Activated naive CD8-positive, alpha-beta T cell treated with anti-CD3 and anti-CD28 coated beads, Interleukin-2, amount 50 U/mL, for 24 hours (primary cell): ENCODE measurements around the gene PRKD3.
"Not testable (repeated sequence)": the region's sequence is repeated elsewhere in the genome, so short reads cannot be mapped to it uniquely, and the experiment has no call there.

Experiments
- ATAC-seq: fragments of 150-1000 bp; cut with Tn5 transposase; one replicate; pipeline ENCODE4 v1.10.0; 2021
- DNase-seq: peaks from one replicate; pipeline ENCODE4 v3.0.0; 2021
- H3K27ac Mint-ChIP-seq: one replicate; pipeline ENCODE4 v1.8.0; 2021; ENCODE audit warnings: mild to moderate bottlenecking, mixed read lengths
- H3K27me3 Mint-ChIP-seq: one replicate; pipeline ENCODE4 v1.8.0; 2021; ENCODE audit warnings: mixed read lengths
- H3K36me3 Mint-ChIP-seq: one replicate; pipeline ENCODE4 v1.8.0; 2021; ENCODE audit warnings: low read depth, mixed read lengths
- H3K4me1 Mint-ChIP-seq: one replicate; pipeline ENCODE4 v1.8.0; 2021; ENCODE audit warnings: mixed read lengths
- H3K4me3 Mint-ChIP-seq: one replicate; pipeline ENCODE4 v1.8.0; 2021; ENCODE audit warnings: mild to moderate bottlenecking, moderate library complexity, mixed read lengths
- H3K9me3 Mint-ChIP-seq: one replicate; pipeline ENCODE4 v1.8.0; 2021; ENCODE audit warnings: mixed read lengths

The PRKD3 gene

GRCh38 chr2:37306024-37306423 is 18.6 kb downstream of the PRKD3 start:
- H3K9me3 Mint-ChIP-seq, result peaks cover 6% of the 10 kb centered on the region
- H3K27me3 Mint-ChIP-seq, result no peaks in the 10 kb centered on the region
- peaks cover 30% of the 10 kb centered on the region for H3K4me1 Mint-ChIP-seq
- H3K27ac Mint-ChIP-seq, result no peak overlapping the region
- peaks cover 18% of the 10 kb centered on the region for H3K36me3 Mint-ChIP-seq
- H3K4me3 Mint-ChIP-seq, result no peak overlapping the region
- no peak for DNase-seq
- no peak for ATAC-seq

GRCh38 chr2:37302701-37303252 is 21.9 kb downstream of the PRKD3 start:
- Mint-ChIP-seq H3K9me3 (peaks cover 6% of the 10 kb centered on the region), H3K4me1 (peaks cover 33% of the 10 kb centered on the region), H3K27me3 (no peaks in the 10 kb centered on the region), H3K4me3 (no peak overlapping the region), H3K36me3 (peaks cover 29% of the 10 kb centered on the region), H3K27ac (no peak overlapping the region)
- no peak for ATAC-seq
- no peak for DNase-seq

GRCh38 chr2:37301408-37301807 is 23.2 kb downstream of the PRKD3 start:
- Mint-ChIP-seq H3K4me1 (peaks cover 34% of the 10 kb centered on the region), H3K36me3 (peaks cover 29% of the 10 kb centered on the region), H3K4me3 (no peak overlapping the region), H3K9me3 (peaks cover 6% of the 10 kb centered on the region), H3K27ac (no peak overlapping the region), H3K27me3 (no peaks in the 10 kb centered on the region)
- DNase-seq (no peak), ATAC-seq (no peak)

- H3K4me3 Mint-ChIP-seq, result no peak overlapping the region
- peaks cover 29% of the 10 kb centered on the region for H3K36me3 Mint-ChIP-seq
- H3K27me3 Mint-ChIP-seq, result no peaks in the 10 kb centered on the region
- DNase-seq, result no peak
- ATAC-seq, result no peak
- peaks cover 6% of the 10 kb centered on the region for H3K9me3 Mint-ChIP-seq
- H3K27ac Mint-ChIP-seq, result no peak overlapping the region
- peaks cover 31% of the 10 kb centered on the region for H3K4me1 Mint-ChIP-seq
Measured at GRCh38 chr2:37300578-37300977, 24.1 kb downstream of the PRKD3 start.

GRCh38 chr2:37300146-37300545 is 24.5 kb downstream of the PRKD3 start:
- ATAC-seq (no peak), DNase-seq (no peak)
- no peak overlapping the region for H3K4me3 Mint-ChIP-seq
- peaks cover 6% of the 10 kb centered on the region for H3K9me3 Mint-ChIP-seq
- peaks cover 29% of the 10 kb centered on the region for H3K4me1 Mint-ChIP-seq
- H3K27me3 Mint-ChIP-seq, result no peaks in the 10 kb centered on the region
- H3K36me3 Mint-ChIP-seq, result peaks cover 29% of the 10 kb centered on the region
- H3K27ac Mint-ChIP-seq, result no peak overlapping the region

- H3K4me1 Mint-ChIP-seq, result peaks cover 29% of the 10 kb centered on the region
Measured at GRCh38 chr2:37297632-37298031, 27.0 kb downstream of the PRKD3 start.

GRCh38 chr2:37295469-37296073 is 29.1 kb downstream of the PRKD3 start:
- Mint-ChIP-seq H3K27ac (no peak overlapping the region), H3K36me3 (peaks cover 24% of the 10 kb centered on the region), H3K4me1 (peaks cover 20% of the 10 kb centered on the region), H3K27me3 (no peaks in the 10 kb centered on the region), H3K9me3 (no peaks in the 10 kb centered on the region), H3K4me3 (no peak overlapping the region)
- ATAC-seq (no peak), DNase-seq (no peak)

More at GRCh38 chr2:37297632-37298031, 27.0 kb downstream of the PRKD3 start:
- Mint-ChIP-seq H3K4me3 (no peak overlapping the region), H3K9me3 (peaks cover under 1% of the 10 kb centered on the region), H3K27ac (no peak overlapping the region), H3K27me3 (no peaks in the 10 kb centered on the region), H3K36me3 (peaks cover 18% of the 10 kb centered on the region)
- DNase-seq (no peak), ATAC-seq (peak; percentile 24)

GRCh38 chr2:37294858-37295257 is 29.8 kb downstream of the PRKD3 start:
- H3K4me1 Mint-ChIP-seq, result peaks cover 15% of the 10 kb centered on the region
- not testable (repeated sequence) for H3K27ac Mint-ChIP-seq, H3K9me3 Mint-ChIP-seq, ATAC-seq, DNase-seq, H3K27me3 Mint-ChIP-seq, H3K4me3 Mint-ChIP-seq
- peaks cover 22% of the 10 kb centered on the region for H3K36me3 Mint-ChIP-seq

- Mint-ChIP-seq H3K4me3 (no peak overlapping the region), H3K36me3 (peaks cover 26% of the 10 kb centered on the region), H3K4me1 (peaks cover 6% of the 10 kb centered on the region), H3K27ac (no peak overlapping the region), H3K27me3 (no peaks in the 10 kb centered on the region), H3K9me3 (no peaks in the 10 kb centered on the region)
- ATAC-seq, result no peak
- no peak for DNase-seq
Measured at GRCh38 chr2:37291680-37292079, 33.0 kb downstream of the PRKD3 start.

- no peak for DNase-seq
- H3K27ac Mint-ChIP-seq, result no peak overlapping the region
- H3K9me3 Mint-ChIP-seq, result no peaks in the 10 kb centered on the region
- H3K27me3 Mint-ChIP-seq, result no peaks in the 10 kb centered on the region
- peak; percentile 71 for ATAC-seq
- H3K4me3 Mint-ChIP-seq, result no peak overlapping the region
- peaks cover 33% of the 10 kb centered on the region for H3K36me3 Mint-ChIP-seq
- peaks cover 3% of the 10 kb centered on the region for H3K4me1 Mint-ChIP-seq
Measured at GRCh38 chr2:37287966-37288365, 36.7 kb downstream of the PRKD3 start.

GRCh38 chr2:37284381-37284780 is 40.3 kb downstream of the PRKD3 start:
- Mint-ChIP-seq H3K27me3 (no peaks in the 10 kb centered on the region), H3K9me3 (no peaks in the 10 kb centered on the region), H3K27ac (no peak overlapping the region), H3K36me3 (peaks cover 32% of the 10 kb centered on the region), H3K4me3 (no peak overlapping the region), H3K4me1 (peaks cover 5% of the 10 kb centered on the region)
- no peak for DNase-seq
- no peak for ATAC-seq

- Mint-ChIP-seq H3K36me3 (peaks cover 31% of the 10 kb centered on the region), H3K4me1 (peaks cover 5% of the 10 kb centered on the region), H3K27me3 (no peaks in the 10 kb centered on the region), H3K4me3 (no peak overlapping the region), H3K9me3 (no peaks in the 10 kb centered on the region), H3K27ac (no peak overlapping the region)
- ATAC-seq, result no peak
- no peak for DNase-seq
Measured at GRCh38 chr2:37283207-37283606, 41.4 kb downstream of the PRKD3 start.

- no peak for DNase-seq
- ATAC-seq, result no peak
- H3K9me3 Mint-ChIP-seq, result no peaks in the 10 kb centered on the region
- H3K36me3 Mint-ChIP-seq, result peaks cover 26% of the 10 kb centered on the region
- H3K4me3 Mint-ChIP-seq, result no peak overlapping the region
- no peaks in the 10 kb centered on the region for H3K27me3 Mint-ChIP-seq
- H3K27ac Mint-ChIP-seq, result no peak overlapping the region
- peaks cover 5% of the 10 kb centered on the region for H3K4me1 Mint-ChIP-seq
Measured at GRCh38 chr2:37282746-37283145, 41.9 kb downstream of the PRKD3 start.

GRCh38 chr2:37281916-37282315 is 42.7 kb downstream of the PRKD3 start:
- ATAC-seq (no peak), DNase-seq (no peak)
- Mint-ChIP-seq H3K4me1 (peaks cover 5% of the 10 kb centered on the region), H3K36me3 (peaks cover 25% of the 10 kb centered on the region), H3K27me3 (no peaks in the 10 kb centered on the region), H3K27ac (no peak overlapping the region), H3K9me3 (no peaks in the 10 kb centered on the region), H3K4me3 (no peak overlapping the region)

- H3K4me3 Mint-ChIP-seq, result no peak overlapping the region
- no peaks in the 10 kb centered on the region for H3K27me3 Mint-ChIP-seq
- H3K27ac Mint-ChIP-seq, result no peak overlapping the region
- peaks cover 5% of the 10 kb centered on the region for H3K4me1 Mint-ChIP-seq
- no peaks in the 10 kb centered on the region for H3K9me3 Mint-ChIP-seq
- ATAC-seq (no peak), DNase-seq (no peak)
- H3K36me3 Mint-ChIP-seq, result peaks cover 38% of the 10 kb centered on the region
Measured at GRCh38 chr2:37276291-37276690, 48.3 kb downstream of the PRKD3 start.
